Lower leg skin (tissue), 4 donors: ENCODE data around the gene NUP62. TPM values are rescaled to one million over a fixed set of nuclear protein-coding genes. Genes with fewer than 3 reads are reported as not detected.
A peak's percentile ranks its signal among the peaks of the same experiment; 100 is the strongest.

ENCODE experiments used
- DNase-seq, 2 donors: peaks; one replicate each; pipeline ENCODE4 v3.0.0-alpha.2; 2019; ENCODE audit warnings: low spot score in 2 of 2
- H3K4me3 ChIP-seq: fragments of 200-600 bp; sonication (generic); 2 replicates; pipeline ENCODE4 v1.5.1; 2017; ENCODE audit warnings: mild to moderate bottlenecking, low read depth; ENCODE audit not compliant: poor library complexity, severe bottlenecking
- POLR2A ChIP-seq, 2 donors: fragments of 450-650 bp; IDR thresholded peaks; one replicate each; pipeline ENCODE4 v1.6.1; 2016 to 2017; ENCODE audit warnings: antibody characterized with exemption in 2 of 2, mild to moderate bottlenecking in 1 of 2, moderate library complexity in 1 of 2
- WGBS, 2 donors: methylation state at CpG; one replicate each; pipeline ENCODE4 v1.1.5; 2018; 5-methylcytosine and 5-hydroxymethylcytosine counted together
- intact Hi-C: fragments of 100-400 bp; cut with DNase I; formaldehyde crosslinking; loops from one replicate; pipeline ENCODE4 v1.15.0; 2023; ENCODE audit warnings: low total_unique reads
- total RNA-seq, 4 donors: library from RNA; depleted of rRNA; stranded (reverse); fragments of >200 nt; gene quantifications; one replicate each; pipeline ENCODE4 v1.1.0, GENCODE V29; 2016
- TF ChIP-seq, protein P1 (sequence below), 3 donors: fragments of 450-650 bp; IDR thresholded peaks; one replicate each; pipeline ENCODE4 v1.5.1; 2016; ENCODE audit warnings: antibody characterized with exemption in 3 of 3, mild to moderate bottlenecking in 3 of 3, moderate library complexity in 2 of 3

NUP62 gene
- 10 to 100 TPM; 36.4 to 45.5 (median 41.1) TPM for total RNA-seq

DNA sequence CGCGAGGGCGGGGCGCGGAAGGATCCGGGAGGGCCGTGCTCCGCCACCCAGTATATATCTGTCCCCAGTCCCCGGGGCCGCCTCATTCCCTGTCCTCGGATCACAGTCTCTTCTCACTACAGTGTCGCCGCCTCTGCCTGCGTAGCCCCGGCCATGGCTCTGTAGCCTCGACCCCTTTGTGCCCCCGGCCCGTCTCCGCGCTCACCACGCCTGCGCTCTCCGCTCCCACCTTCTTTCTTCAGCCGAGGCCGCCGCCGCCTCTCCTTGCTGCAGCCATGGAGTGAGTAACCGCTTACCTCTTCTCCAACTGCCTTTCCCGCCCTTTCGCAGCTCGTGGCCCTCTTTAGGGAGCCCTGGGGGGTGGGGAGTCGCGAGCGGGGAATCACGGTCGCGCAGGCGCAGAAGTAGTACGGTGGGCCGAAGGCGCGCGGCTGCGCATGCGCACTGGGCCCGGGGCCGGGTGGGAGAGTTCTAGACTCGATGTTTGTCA, at the start of gene NUP62, which contains the start of gene ATF5:
Gene NUP62 (minus strand): TSS at position 384 of the 490 bp plus-strand sequence. CDS start 19,697 bp downstream, outside the sequence.
Gene ATF5 (plus strand): TSS at position 85 of the 490 bp plus-strand sequence. CDS start 1,646 bp downstream, outside the sequence.
- 0% methylated on average over 38 to 45 of the region's 48 CpGs for WGBS, 2 donors
- TF ChIP-seq, protein P1, sequence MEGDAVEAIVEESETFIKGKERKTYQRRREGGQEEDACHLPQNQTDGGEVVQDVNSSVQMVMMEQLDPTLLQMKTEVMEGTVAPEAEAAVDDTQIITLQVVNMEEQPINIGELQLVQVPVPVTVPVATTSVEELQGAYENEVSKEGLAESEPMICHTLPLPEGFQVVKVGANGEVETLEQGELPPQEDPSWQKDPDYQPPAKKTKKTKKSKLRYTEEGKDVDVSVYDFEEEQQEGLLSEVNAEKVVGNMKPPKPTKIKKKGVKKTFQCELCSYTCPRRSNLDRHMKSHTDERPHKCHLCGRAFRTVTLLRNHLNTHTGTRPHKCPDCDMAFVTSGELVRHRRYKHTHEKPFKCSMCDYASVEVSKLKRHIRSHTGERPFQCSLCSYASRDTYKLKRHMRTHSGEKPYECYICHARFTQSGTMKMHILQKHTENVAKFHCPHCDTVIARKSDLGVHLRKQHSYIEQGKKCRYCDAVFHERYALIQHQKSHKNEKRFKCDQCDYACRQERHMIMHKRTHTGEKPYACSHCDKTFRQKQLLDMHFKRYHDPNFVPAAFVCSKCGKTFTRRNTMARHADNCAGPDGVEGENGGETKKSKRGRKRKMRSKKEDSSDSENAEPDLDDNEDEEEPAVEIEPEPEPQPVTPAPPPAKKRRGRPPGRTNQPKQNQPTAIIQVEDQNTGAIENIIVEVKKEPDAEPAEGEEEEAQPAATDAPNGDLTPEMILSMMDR (IDR thresholded peaks at IDR 0.05) = no peak
- TF ChIP-seq POLR2A (IDR thresholded peaks at IDR 0.05) = no peak
- intact Hi-C loops = no loop called here
- peak within 1 kb of the TSS; percentile 97 for H3K4me3 ChIP-seq
- peak; percentile 74 to 98 for DNase-seq

GRCh38 chr19:49978324-49978723, 49.0 kb upstream of the NUP62 start:
- no peak overlapping the region for H3K4me3 ChIP-seq
- no peak for DNase-seq
- intact Hi-C loops = no loop called here
- TF ChIP-seq, protein P1 (IDR thresholded peaks at IDR 0.05) = no peak
- no peak for TF ChIP-seq POLR2A (IDR thresholded peaks at IDR 0.05)
- 88 to 89% methylated on average over 11 of the region's 11 CpGs for WGBS, 2 donors

DNA sequence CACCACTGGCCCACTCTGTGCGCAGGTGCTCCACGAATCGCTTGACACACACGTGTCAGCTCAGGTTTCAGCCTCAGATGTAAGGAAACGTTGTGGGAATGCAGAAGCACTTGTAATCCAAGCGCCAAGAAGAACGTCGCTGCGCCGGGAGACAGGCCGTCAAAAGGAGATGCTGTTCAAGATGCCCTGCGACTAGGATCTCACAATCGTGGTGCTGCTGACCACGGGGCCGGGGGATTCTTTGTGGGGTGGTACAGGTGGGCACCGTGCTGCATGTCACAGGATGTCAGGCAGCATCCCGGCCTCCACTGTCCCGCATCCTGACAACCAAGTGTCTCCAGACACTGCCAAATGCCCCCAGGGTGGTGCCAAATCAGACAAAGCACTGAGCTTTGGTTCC, 48.6 kb upstream of the NUP62 start:
- DNase-seq = no peak
- H3K4me3 ChIP-seq = no peak overlapping the region
- TF ChIP-seq POLR2A (IDR thresholded peaks at IDR 0.05) = no peak
- TF ChIP-seq, protein P1 (IDR thresholded peaks at IDR 0.05) = no peak
- 85% methylated on average over 18 of the region's 18 CpGs for WGBS, 2 donors
- intact Hi-C loops = no loop called here

GRCh38 chr19:49977076-49977475, 47.8 kb upstream of the NUP62 start:
- DNase-seq = no peak
- H3K4me3 ChIP-seq = no peak overlapping the region
- TF ChIP-seq, protein P1 (IDR thresholded peaks at IDR 0.05) = no peak
- no peak for TF ChIP-seq POLR2A (IDR thresholded peaks at IDR 0.05)
- intact Hi-C loops = no loop called here
- 88 to 91% methylated on average over 13 of the region's 13 CpGs for WGBS, 2 donors

GRCh38 chr19:49976496-49976895, 47.2 kb upstream of the NUP62 start:
- TF ChIP-seq, protein P1 (IDR thresholded peaks at IDR 0.05) = no peak
- TF ChIP-seq POLR2A (IDR thresholded peaks at IDR 0.05) = no peak
- intact Hi-C loops = no loop called here
- H3K4me3 ChIP-seq = no peak overlapping the region
- no peak for DNase-seq
- 75 to 90% methylated on average over 3 of the region's 3 CpGs for WGBS, 2 donors

DNA sequence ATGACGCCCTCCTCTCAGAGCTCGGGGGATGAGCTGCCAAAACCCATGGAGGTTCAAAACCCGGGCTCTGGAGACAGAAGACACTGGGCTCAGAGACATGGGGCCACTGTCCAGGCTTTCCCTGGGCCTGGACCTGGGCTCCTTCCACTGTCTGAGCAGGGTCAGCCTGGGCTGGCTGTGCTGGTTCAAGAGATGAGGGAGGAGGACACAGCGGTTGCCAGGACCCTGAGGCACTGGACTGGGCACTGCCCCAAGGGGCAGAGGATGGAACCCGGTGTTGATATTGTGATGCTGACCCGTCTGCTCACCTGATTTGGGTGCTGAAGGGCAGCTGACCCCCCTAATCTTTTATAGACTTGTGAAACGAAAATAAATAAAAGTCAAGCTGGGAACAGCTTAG, 45.7 kb upstream of the NUP62 start:
- no peak overlapping the region for H3K4me3 ChIP-seq
- intact Hi-C loops = no loop called here
- WGBS, 2 donors = 69 to 86% methylated on average over 6 to 7 of the region's 7 CpGs
- DNase-seq = no peak
- TF ChIP-seq, protein P1 (IDR thresholded peaks at IDR 0.05) = no peak
- no peak for TF ChIP-seq POLR2A (IDR thresholded peaks at IDR 0.05)
